Measurements from ENCODE around the gene ACVR1.
"Not testable (repeated sequence)": the region's sequence is repeated elsewhere in the genome, so short reads cannot be mapped to it uniquely, and the experiment has no call there.

The ACVR1 gene

DNA sequence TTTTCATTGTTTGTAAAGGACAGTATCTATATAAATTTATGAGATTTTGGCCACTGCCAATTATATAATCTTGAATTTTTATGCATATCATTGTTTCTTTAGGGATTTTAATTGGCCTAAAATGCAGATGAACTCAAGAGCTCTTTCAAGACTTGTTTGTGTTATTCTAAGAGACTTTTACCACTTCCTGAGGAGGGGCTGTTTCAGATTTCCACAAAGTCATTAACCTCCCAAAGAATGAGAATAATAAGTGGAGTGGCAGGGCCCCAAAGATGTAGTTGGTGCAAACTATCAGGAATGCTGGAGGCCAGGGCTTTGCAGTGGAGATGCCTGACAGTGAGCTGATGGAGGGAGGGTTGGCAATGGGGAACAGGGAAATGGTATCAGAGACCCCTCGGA lies 15.5 kb upstream of the ACVR1 start:
- no peak overlapping the region for H3K4me3 ChIP-seq (ENCODE audit: low read depth in 1 of 2, low read length in 2 of 2)
- H3K9me3 ChIP-seq (ENCODE audit: low read length): no peaks in the 10 kb centered on the region
- H3K9ac ChIP-seq (ENCODE audit: low read length): no peak overlapping the region
- no peaks in the 10 kb centered on the region for H3K27me3 ChIP-seq (ENCODE audit: control insufficient read depth in 1 of 2, insufficient read depth in 2 of 2, low read length in 2 of 2)
- H3K36me3 ChIP-seq (ENCODE audit: insufficient read depth, low read length): no peaks in the 10 kb centered on the region
- H3K4me1 ChIP-seq (ENCODE audit: insufficient read depth, low read length): no peaks in the 10 kb centered on the region
- H3K27ac ChIP-seq (ENCODE audit: low read depth, low read length): no peak overlapping the region

DNA sequence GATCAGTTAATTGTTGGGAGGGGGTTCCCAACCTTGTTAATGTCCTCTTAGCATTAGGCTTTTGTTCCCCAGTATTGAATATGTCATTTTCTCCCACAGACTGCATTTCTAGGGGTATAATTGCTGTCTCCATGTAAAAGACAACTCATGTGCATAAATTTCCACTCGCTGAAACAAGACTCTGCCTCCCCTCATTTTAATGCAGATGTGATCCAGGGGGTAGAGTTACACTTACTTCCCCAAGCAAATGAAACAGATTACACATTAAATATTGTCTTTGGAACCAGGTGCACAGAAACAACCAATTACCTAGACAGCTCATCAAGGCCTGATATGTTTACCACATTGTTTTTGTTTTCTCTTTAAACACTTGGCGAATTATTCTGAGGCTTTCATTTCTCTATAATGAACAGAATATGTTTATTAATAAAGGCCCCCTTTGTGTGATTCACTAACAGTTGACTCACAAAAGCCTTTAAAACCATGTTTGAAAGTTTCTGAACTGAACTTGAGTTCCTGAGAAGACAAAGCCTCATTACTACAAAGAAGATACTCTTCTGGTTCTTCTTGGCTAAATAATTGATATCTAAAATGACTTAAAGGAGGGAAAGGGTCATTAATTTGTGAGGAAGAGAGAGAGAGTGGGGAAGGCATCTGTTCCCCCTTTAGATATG lies 15.0 kb upstream of the ACVR1 start:
- Histone ChIP-seq H3K27ac (ENCODE audit: low read depth, low read length) (no peak overlapping the region), H3K9me3 (ENCODE audit: low read length) (no peaks in the 10 kb centered on the region), H3K36me3 (ENCODE audit: insufficient read depth, low read length) (no peaks in the 10 kb centered on the region), H3K27me3 (ENCODE audit: control insufficient read depth in 1 of 2, insufficient read depth in 2 of 2, low read length in 2 of 2) (no peaks in the 10 kb centered on the region), H3K4me1 (ENCODE audit: insufficient read depth, low read length) (no peaks in the 10 kb centered on the region), H3K9ac (ENCODE audit: low read length) (no peak overlapping the region), H3K4me3 (ENCODE audit: low read depth in 1 of 2, low read length in 2 of 2) (no peak overlapping the region)

DNA sequence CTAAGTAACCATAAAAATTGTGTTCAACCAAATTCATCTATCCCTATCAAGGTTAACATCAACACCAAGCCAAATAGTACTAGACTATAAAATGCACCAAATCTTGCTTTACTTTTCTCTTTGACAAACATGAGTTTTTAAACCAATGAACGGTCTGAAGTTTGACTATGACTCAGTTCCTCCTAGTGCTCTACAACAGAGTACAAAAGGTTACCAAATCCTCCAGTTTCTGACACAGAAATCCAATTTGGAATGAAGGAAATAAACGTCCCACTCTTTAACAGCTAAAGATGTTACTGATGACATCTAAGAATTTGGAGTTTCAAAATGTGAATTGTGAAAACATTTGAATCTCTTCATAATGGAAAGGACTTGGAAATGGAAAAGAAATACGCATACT lies 11.8 kb upstream of the ACVR1 start:
- Histone ChIP-seq H3K4me3 (ENCODE audit: low read depth in 1 of 2, low read length in 2 of 2) (no peak overlapping the region), H3K4me1 (ENCODE audit: insufficient read depth, low read length) (no peaks in the 10 kb centered on the region), H3K27ac (ENCODE audit: low read depth, low read length) (no peak overlapping the region), H3K9me3 (ENCODE audit: low read length) (no peaks in the 10 kb centered on the region), H3K9ac (ENCODE audit: low read length) (no peak overlapping the region), H3K27me3 (ENCODE audit: control insufficient read depth in 1 of 2, insufficient read depth in 2 of 2, low read length in 2 of 2) (no peaks in the 10 kb centered on the region), H3K36me3 (ENCODE audit: insufficient read depth, low read length) (no peaks in the 10 kb centered on the region)

DNA sequence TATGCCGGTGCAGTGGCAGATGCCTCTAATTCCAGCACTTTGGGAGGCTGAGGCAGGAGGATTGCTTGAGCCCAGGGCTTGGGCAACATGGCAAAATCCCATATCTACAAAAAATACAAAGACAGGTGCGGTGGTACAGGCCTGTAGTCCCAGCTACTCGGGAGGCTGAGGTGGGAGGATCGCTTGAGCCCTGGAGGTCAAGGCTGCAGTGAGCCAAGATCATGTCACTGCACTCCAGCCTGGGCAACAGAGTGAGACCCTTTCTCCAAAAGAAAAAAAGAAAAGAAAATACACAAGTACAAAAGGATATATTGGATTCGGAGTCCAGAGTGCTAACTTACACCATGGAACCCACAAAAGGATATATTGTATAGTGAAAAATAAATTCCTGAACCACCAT lies 8.4 kb upstream of the ACVR1 start:
- H3K9ac ChIP-seq (ENCODE audit: low read length); H3K36me3 ChIP-seq (ENCODE audit: insufficient read depth, low read length); H3K9me3 ChIP-seq (ENCODE audit: low read length); H3K27me3 ChIP-seq (ENCODE audit: control insufficient read depth in 1 of 2, insufficient read depth in 2 of 2, low read length in 2 of 2); H3K4me3 ChIP-seq (ENCODE audit: low read depth in 1 of 2, low read length in 2 of 2); H3K27ac ChIP-seq (ENCODE audit: low read depth, low read length); H3K4me1 ChIP-seq (ENCODE audit: insufficient read depth, low read length): not testable (repeated sequence)

DNA sequence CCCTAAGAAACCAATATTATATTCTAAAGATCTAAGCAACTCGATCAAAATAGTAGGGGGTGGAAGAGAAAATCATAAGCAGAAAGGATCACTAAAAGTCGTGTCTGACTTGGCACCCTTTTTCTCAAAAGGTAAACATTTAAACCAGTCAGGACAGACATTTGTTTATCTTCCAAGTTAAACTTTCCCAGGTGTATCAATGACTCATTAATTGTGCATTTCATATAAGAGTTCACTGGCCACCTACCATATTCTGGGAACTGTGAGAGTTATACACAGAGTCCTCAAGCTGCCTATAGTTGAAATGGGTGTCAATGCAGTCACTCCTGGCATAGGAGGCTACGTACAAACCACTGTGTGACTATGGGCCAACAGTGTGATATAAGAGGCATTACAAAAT lies 4.8 kb upstream of the ACVR1 start:
- H3K9ac ChIP-seq (ENCODE audit: low read length): no peak overlapping the region
- H3K4me1 ChIP-seq (ENCODE audit: insufficient read depth, low read length): peaks cover 9% of the 10 kb centered on the region
- H3K4me3 ChIP-seq (ENCODE audit: low read depth in 1 of 2, low read length in 2 of 2): no peak overlapping the region
- no peak overlapping the region for H3K27ac ChIP-seq (ENCODE audit: low read depth, low read length)
- H3K9me3 ChIP-seq (ENCODE audit: low read length): no peaks in the 10 kb centered on the region
- no peaks in the 10 kb centered on the region for H3K36me3 ChIP-seq (ENCODE audit: insufficient read depth, low read length)
- H3K27me3 ChIP-seq (ENCODE audit: control insufficient read depth in 1 of 2, insufficient read depth in 2 of 2, low read length in 2 of 2): no peaks in the 10 kb centered on the region

GRCh38 chr2:157877761-157878400 lies 1.8 kb upstream of the ACVR1 start:
- Histone ChIP-seq H3K27me3 (ENCODE audit: control insufficient read depth in 1 of 2, insufficient read depth in 2 of 2, low read length in 2 of 2) (no peaks in the 10 kb centered on the region), H3K4me1 (ENCODE audit: insufficient read depth, low read length) (peaks cover 26% of the 10 kb centered on the region), H3K4me3 (ENCODE audit: low read depth in 1 of 2, low read length in 2 of 2) (no peak overlapping the region), H3K27ac (ENCODE audit: low read depth, low read length) (no peak overlapping the region), H3K9me3 (ENCODE audit: low read length) (no peaks in the 10 kb centered on the region), H3K36me3 (ENCODE audit: insufficient read depth, low read length) (no peaks in the 10 kb centered on the region), H3K9ac (ENCODE audit: low read length) (no peak overlapping the region)

GRCh38 chr2:157876786-157877138 lies 632 bp upstream of the ACVR1 start:
- Histone ChIP-seq H3K27ac (ENCODE audit: low read depth, low read length) (peak overlapping the region; percentile 73), H3K4me3 (ENCODE audit: low read depth in 1 of 2, low read length in 2 of 2) (peak overlapping the region; percentile 58), H3K36me3 (ENCODE audit: insufficient read depth, low read length) (no peaks in the 10 kb centered on the region), H3K27me3 (ENCODE audit: control insufficient read depth in 1 of 2, insufficient read depth in 2 of 2, low read length in 2 of 2) (no peaks in the 10 kb centered on the region), H3K4me1 (ENCODE audit: insufficient read depth, low read length) (peaks cover 37% of the 10 kb centered on the region), H3K9ac (ENCODE audit: low read length) (no peak overlapping the region), H3K9me3 (ENCODE audit: low read length) (no peaks in the 10 kb centered on the region)

DNA sequence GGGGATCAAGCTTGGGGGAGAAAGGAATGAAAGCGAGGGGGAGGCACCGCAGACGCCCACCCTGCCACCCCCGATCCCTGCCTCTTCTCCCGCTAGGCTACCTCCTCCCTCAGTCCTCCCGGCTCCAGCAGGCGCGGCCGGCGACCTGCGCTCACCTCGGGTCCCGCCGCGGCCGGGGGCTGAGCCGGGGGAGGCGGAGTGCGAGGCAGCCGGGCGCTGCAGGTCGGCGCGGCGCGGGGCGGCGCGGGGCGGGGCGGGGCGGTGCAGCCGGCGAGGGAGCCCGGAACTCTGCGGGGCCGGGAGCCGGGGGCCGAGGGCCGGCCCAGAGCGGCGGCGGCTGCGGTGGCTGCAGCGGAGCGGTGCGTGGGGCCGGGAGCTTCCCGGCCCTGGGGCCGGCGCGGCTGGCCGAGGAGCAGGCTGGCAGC lies 477 bp downstream of the ACVR1 start:
- H3K9ac ChIP-seq (ENCODE audit: low read length): no peak overlapping the region
- H3K4me1 ChIP-seq (ENCODE audit: insufficient read depth, low read length): peaks cover 47% of the 10 kb centered on the region
- H3K4me3 ChIP-seq (ENCODE audit: low read depth in 1 of 2, low read length in 2 of 2): peak overlapping the region; percentile 80 to 86
- H3K36me3 ChIP-seq (ENCODE audit: insufficient read depth, low read length): no peaks in the 10 kb centered on the region
- peak overlapping the region; percentile 92 for H3K27ac ChIP-seq (ENCODE audit: low read depth, low read length)
- no peaks in the 10 kb centered on the region for H3K27me3 ChIP-seq (ENCODE audit: control insufficient read depth in 1 of 2, insufficient read depth in 2 of 2, low read length in 2 of 2)
- H3K9me3 ChIP-seq (ENCODE audit: low read length): no peaks in the 10 kb centered on the region

DNA sequence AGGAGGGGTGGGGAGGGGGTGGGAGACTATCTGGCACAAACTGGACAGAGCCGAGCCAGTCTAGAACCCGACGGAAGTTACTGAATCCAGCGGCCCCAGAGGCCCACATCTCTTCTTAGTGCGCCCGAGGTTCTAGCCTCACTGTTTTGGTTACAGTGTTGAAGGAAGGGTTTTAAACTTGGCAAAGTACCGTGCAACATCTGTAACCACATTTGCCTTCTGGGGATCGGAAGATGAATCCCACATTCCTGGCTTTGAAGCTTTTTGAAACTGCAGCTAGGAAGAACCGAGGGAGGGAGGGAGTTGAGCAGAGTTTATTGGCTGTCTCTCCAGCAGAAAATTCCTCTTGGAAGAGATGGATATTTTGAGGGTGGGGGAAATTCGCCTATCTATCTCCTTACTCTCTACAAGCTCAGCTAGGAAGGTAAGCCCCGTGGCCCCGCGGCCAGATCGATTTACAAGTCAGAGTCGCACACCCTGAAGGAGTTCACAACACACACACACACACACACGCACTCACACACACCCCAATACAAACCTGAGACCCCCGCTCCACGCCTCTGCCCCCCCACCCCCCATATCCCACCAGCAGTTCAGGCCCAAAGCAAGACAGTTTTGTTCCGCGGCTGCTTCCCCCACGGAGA lies 1.0 kb downstream of the ACVR1 start:
- H3K36me3 ChIP-seq (ENCODE audit: insufficient read depth, low read length): no peaks in the 10 kb centered on the region
- peak overlapping the region; percentile 62 to 86 for H3K4me3 ChIP-seq (ENCODE audit: low read depth in 1 of 2, low read length in 2 of 2)
- H3K9me3 ChIP-seq (ENCODE audit: low read length): no peaks in the 10 kb centered on the region
- peak overlapping the region; percentile 70 for H3K9ac ChIP-seq (ENCODE audit: low read length)
- H3K27me3 ChIP-seq (ENCODE audit: control insufficient read depth in 1 of 2, insufficient read depth in 2 of 2, low read length in 2 of 2): no peaks in the 10 kb centered on the region
- H3K4me1 ChIP-seq (ENCODE audit: insufficient read depth, low read length): peaks cover 47% of the 10 kb centered on the region
- H3K27ac ChIP-seq (ENCODE audit: low read depth, low read length): peak overlapping the region; percentile 77

GRCh38 chr2:157874348-157874747 lies 1.8 kb downstream of the ACVR1 start:
- Histone ChIP-seq H3K9me3 (ENCODE audit: low read length) (no peaks in the 10 kb centered on the region), H3K36me3 (ENCODE audit: insufficient read depth, low read length) (no peaks in the 10 kb centered on the region), H3K4me3 (ENCODE audit: low read depth in 1 of 2, low read length in 2 of 2) (peak overlapping the region in 1 of 2 donors; percentile 86), H3K4me1 (ENCODE audit: insufficient read depth, low read length) (peaks cover 47% of the 10 kb centered on the region), H3K9ac (ENCODE audit: low read length) (no peak overlapping the region), H3K27me3 (ENCODE audit: control insufficient read depth in 1 of 2, insufficient read depth in 2 of 2, low read length in 2 of 2) (no peaks in the 10 kb centered on the region), H3K27ac (ENCODE audit: low read depth, low read length) (peak overlapping the region; percentile 35)

GRCh38 chr2:157872791-157873190 lies 3.3 kb downstream of the ACVR1 start:
- Histone ChIP-seq H3K9me3 (ENCODE audit: low read length) (no peaks in the 10 kb centered on the region), H3K27me3 (ENCODE audit: control insufficient read depth in 1 of 2, insufficient read depth in 2 of 2, low read length in 2 of 2) (no peaks in the 10 kb centered on the region), H3K4me3 (ENCODE audit: low read depth in 1 of 2, low read length in 2 of 2) (no peak overlapping the region), H3K9ac (ENCODE audit: low read length) (no peak overlapping the region), H3K27ac (ENCODE audit: low read depth, low read length) (no peak overlapping the region), H3K4me1 (ENCODE audit: insufficient read depth, low read length) (peaks cover 52% of the 10 kb centered on the region), H3K36me3 (ENCODE audit: insufficient read depth, low read length) (no peaks in the 10 kb centered on the region)

DNA sequence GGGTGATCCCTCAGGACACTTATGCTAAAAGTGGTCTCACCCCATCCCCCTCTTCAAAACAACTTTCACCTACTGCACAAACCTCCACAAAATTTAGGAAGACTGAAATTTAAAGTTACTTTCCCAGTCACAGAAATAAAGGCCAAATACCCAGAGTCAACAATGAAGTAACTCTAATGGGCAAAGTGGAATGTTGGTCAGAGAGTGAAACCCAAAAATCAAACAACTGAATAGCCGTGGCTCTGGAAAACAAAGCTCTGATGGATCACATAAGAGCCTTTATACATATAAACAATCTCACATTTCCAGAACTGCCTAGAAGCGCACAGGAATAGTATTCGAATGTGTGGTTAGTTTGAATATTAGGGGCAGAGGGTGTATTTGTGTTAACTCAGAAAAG lies 4.7 kb downstream of the ACVR1 start:
- no peaks in the 10 kb centered on the region for H3K9me3 ChIP-seq (ENCODE audit: low read length)
- H3K27me3 ChIP-seq (ENCODE audit: control insufficient read depth in 1 of 2, insufficient read depth in 2 of 2, low read length in 2 of 2): no peaks in the 10 kb centered on the region
- no peak overlapping the region for H3K9ac ChIP-seq (ENCODE audit: low read length)
- H3K4me3 ChIP-seq (ENCODE audit: low read depth in 1 of 2, low read length in 2 of 2): no peak overlapping the region
- no peak overlapping the region for H3K27ac ChIP-seq (ENCODE audit: low read depth, low read length)
- no peaks in the 10 kb centered on the region for H3K36me3 ChIP-seq (ENCODE audit: insufficient read depth, low read length)
- peaks cover 43% of the 10 kb centered on the region for H3K4me1 ChIP-seq (ENCODE audit: insufficient read depth, low read length)

Measured in muscle layer of colon (tissue), 2 donors.